ENCODE results near the gene ARL2. TPM values are rescaled to one million over a fixed set of nuclear protein-coding genes. Genes with fewer than 3 reads are reported as not detected.

Gene ARL2
- total RNA-seq, 1 experiment from 2014 or later = 96.8 TPM

- no peak for DNase-seq (ENCODE audit: unreplicated experiment)
- H3K4me3 Mint-ChIP-seq (ENCODE audit: unreplicated experiment) = no peak overlapping the region
- ChIA-PET CTCF (interaction anchor here (0.7 kb wide), 1 partner anchor 24 kb away, joined by 3 read pairs; no protein-coding TSS in a partner anchor), POLR2A (no interaction called here)
- intact Hi-C loops (cut with micrococcal nuclease) = no loop called here
- BruUV-seq (replicated peaks) = no TSS peak
- TF ChIP-seq CTCF (IDR thresholded peaks at IDR 0.05; ENCODE audit: unreplicated experiment) = no peak
- no peaks in the 10 kb centered on the region for H3K9me3 Mint-ChIP-seq (ENCODE audit: unreplicated experiment)
- peaks cover 19% of the 10 kb centered on the region for H3K36me3 Mint-ChIP-seq (ENCODE audit: insufficient read depth, unreplicated experiment)
- H3K27me3 Mint-ChIP-seq (ENCODE audit: insufficient read depth, unreplicated experiment) = no peaks in the 10 kb centered on the region
- H3K27ac Mint-ChIP-seq (ENCODE audit: low read depth, unreplicated experiment) = no peak overlapping the region
- H3K4me1 Mint-ChIP-seq (ENCODE audit: insufficient read depth, unreplicated experiment) = peaks cover 10% of the 10 kb centered on the region
Observed at GRCh38 chr11:65047581-65048422, 33.8 kb downstream of the ARL2 start.

- Mint-ChIP-seq H3K36me3 (ENCODE audit: insufficient read depth, unreplicated experiment) (no peaks in the 10 kb centered on the region), H3K27me3 (ENCODE audit: insufficient read depth, unreplicated experiment) (no peaks in the 10 kb centered on the region), H3K27ac (ENCODE audit: low read depth, unreplicated experiment) (no peak overlapping the region), H3K4me3 (ENCODE audit: unreplicated experiment) (no peak overlapping the region), H3K9me3 (ENCODE audit: unreplicated experiment) (no peaks in the 10 kb centered on the region), H3K4me1 (ENCODE audit: insufficient read depth, unreplicated experiment) (no peaks in the 10 kb centered on the region)
- ChIA-PET CTCF (no interaction called here), POLR2A (no interaction called here)
- no peak for TF ChIP-seq CTCF (IDR thresholded peaks at IDR 0.05; ENCODE audit: unreplicated experiment)
- DNase-seq (ENCODE audit: unreplicated experiment) = no peak
- intact Hi-C loops (cut with micrococcal nuclease) = no loop called here
- no TSS peak for BruUV-seq (replicated peaks)
Observed at GRCh38 chr11:65051398-65051858, 37.5 kb downstream of the ARL2 start.

- H3K9me3 Mint-ChIP-seq (ENCODE audit: unreplicated experiment) = no peaks in the 10 kb centered on the region
- no peaks in the 10 kb centered on the region for H3K36me3 Mint-ChIP-seq (ENCODE audit: insufficient read depth, unreplicated experiment)
- intact Hi-C loops (cut with micrococcal nuclease) = no loop called here
- POLR2A ChIA-PET = interaction anchor here (0.6 kb wide), 1 partner anchor 41 kb away, joined by 3 read pairs; no protein-coding TSS in a partner anchor
- no TSS peak for BruUV-seq (replicated peaks)
- no peaks in the 10 kb centered on the region for H3K27me3 Mint-ChIP-seq (ENCODE audit: insufficient read depth, unreplicated experiment)
- no peak for DNase-seq (ENCODE audit: unreplicated experiment)
- H3K4me1 Mint-ChIP-seq (ENCODE audit: insufficient read depth, unreplicated experiment) = no peaks in the 10 kb centered on the region
- no peak overlapping the region for H3K4me3 Mint-ChIP-seq (ENCODE audit: unreplicated experiment)
- CTCF ChIA-PET = no interaction called here
- no peak for TF ChIP-seq CTCF (IDR thresholded peaks at IDR 0.05; ENCODE audit: unreplicated experiment)
- no peak overlapping the region for H3K27ac Mint-ChIP-seq (ENCODE audit: low read depth, unreplicated experiment)
Observed at GRCh38 chr11:65053827-65054508, 40.0 kb downstream of the ARL2 start.

- Mint-ChIP-seq H3K4me3 (ENCODE audit: unreplicated experiment) (no peak overlapping the region), H3K9me3 (ENCODE audit: unreplicated experiment) (no peaks in the 10 kb centered on the region), H3K27ac (ENCODE audit: low read depth, unreplicated experiment) (no peak overlapping the region), H3K4me1 (ENCODE audit: insufficient read depth, unreplicated experiment) (no peaks in the 10 kb centered on the region), H3K36me3 (ENCODE audit: insufficient read depth, unreplicated experiment) (no peaks in the 10 kb centered on the region), H3K27me3 (ENCODE audit: insufficient read depth, unreplicated experiment) (no peaks in the 10 kb centered on the region)
- CTCF ChIA-PET = no interaction called here
- DNase-seq (ENCODE audit: unreplicated experiment) = no peak
- intact Hi-C loops (cut with micrococcal nuclease) = no loop called here
- BruUV-seq (replicated peaks) = no TSS peak
- no peak for TF ChIP-seq CTCF (IDR thresholded peaks at IDR 0.05; ENCODE audit: unreplicated experiment)
- POLR2A ChIA-PET = interaction anchor here (0.7 kb wide), 1 partner anchor 862 kb away, joined by 3 read pairs; no protein-coding TSS in a partner anchor
Observed at GRCh38 chr11:65055538-65055937, 41.6 kb downstream of the ARL2 start.

Measured in MCF 10A (cell line).